ENCODE results near the gene LRMDA. TPM values are rescaled to one million over a fixed set of nuclear protein-coding genes. Genes with fewer than 3 reads are reported as not detected.

The LRMDA gene
- total and polyA plus RNA-seq, 2 of the 4 experiments (the other 2 are of a cell fraction): 0.07 TPM; not detected in 1

GRCh38 chr10:75845176-75845947 lies 413.9 kb downstream of the LRMDA start:
- DNase-seq: no peak
- Histone ChIP-seq H3K14ac (replicated peaks; ENCODE audit: low read depth, low read length) (no peak overlapping the region), H3K56ac (ENCODE audit: extremely low read depth, insufficient read depth, low read length) (no peak overlapping the region), H4K91ac (ENCODE audit: insufficient read depth, low read depth, low read length) (no peak overlapping the region), H3K9me1 (ENCODE audit: insufficient read depth, low read length) (no peaks in the 10 kb centered on the region), H3K4ac (ENCODE audit: low read depth, low read length) (no peak overlapping the region), H3K79me1 (ENCODE audit: low read depth in 1 of 2, low read length in 2 of 2) (no peaks in the 10 kb centered on the region), H3K18ac (ENCODE audit: low read depth, low read length) (no peak overlapping the region), H2BK20ac (ENCODE audit: low read depth, low read length) (no peak overlapping the region), H3K4me1 (ENCODE audit: control insufficient read depth, insufficient read depth, low read length) (no peaks in the 10 kb centered on the region), H4K8ac (ENCODE audit: low read depth in 2 of 2, low read length in 2 of 2) (no peak overlapping the region), H2BK120ac (ENCODE audit: low read depth, low read length) (no peak overlapping the region), H2BK15ac (ENCODE audit: low read depth, low read length) (no peak overlapping the region), H2AFZ (replicated peaks; ENCODE audit: low read length, poor library complexity) (no peak overlapping the region), H3K27ac (ENCODE audit: insufficient read depth, low read length) (no peak overlapping the region), H3K23ac (ENCODE audit: low read depth, low read length) (no peak overlapping the region), H3K9ac (ENCODE audit: low read depth, low read length) (no peak overlapping the region), H3K4me2 (ENCODE audit: low read depth, low read length) (no peak overlapping the region), H3K9me3 (ENCODE audit: control insufficient read depth, insufficient read depth, low read length) (no peaks in the 10 kb centered on the region), H3K27me3 (ENCODE audit: control insufficient read depth, insufficient read depth, low read length) (no peaks in the 10 kb centered on the region; the same call in 1 of the 2 replicates), H4K20me1 (ENCODE audit: insufficient read depth, low read length) (no peaks in the 10 kb centered on the region), H2AK5ac (ENCODE audit: low read depth, low read length) (no peak overlapping the region), H3K36me3 (ENCODE audit: control insufficient read depth, insufficient read depth, low read length) (no peaks in the 10 kb centered on the region), H2AK9ac (replicated peaks; ENCODE audit: low read depth, low read length, poor library complexity) (no peak overlapping the region), H4K5ac (ENCODE audit: low read depth, low read length) (no peak overlapping the region), H2BK5ac (ENCODE audit: low read depth, low read length, poor library complexity, severe bottlenecking) (no peak overlapping the region), H3K4me3 (ENCODE audit: insufficient read depth, low read depth, low read length) (no peak overlapping the region)
- BruUV-seq (replicated peaks): no TSS peak
- CTCF ChIA-PET: no interaction called here
- intact Hi-C loops (cut with micrococcal nuclease): no loop called here
- in situ Hi-C loops (cut with MboI; ENCODE audit: low sequenced_read_pairs): no loop called here
- dilution Hi-C loops (cut with HindIII; ENCODE audit: low sequenced_read_pairs, unreplicated experiment): no loop called here
- POLR2A ChIA-PET (ENCODE audit: unreplicated experiment): no interaction called here
- TF ChIP-seq SMC3 (IDR thresholded peaks at IDR 0.05; ENCODE audit: low read depth, low read length) (no peak), CEBPB (IDR thresholded peaks at IDR 0.05; ENCODE audit: low read depth, low read length) (no peak), USF2 (IDR thresholded peaks at IDR 0.05; ENCODE audit: low read depth, low read length) (no peak), RFX5 (IDR thresholded peaks at IDR 0.05; ENCODE audit: low read depth, low read length) (no peak), FOS (IDR thresholded peaks at IDR 0.05; ENCODE audit: low read depth, low read length) (no peak)
- 15% methylated on average over 4 of the region's 8 CpGs; no CpG with 5 or more reads in 1 of the 2 experiments for WGBS, 2 experiments (ENCODE audit: extremely low coverage in 2 of 2, insufficient read length in 1 of 2)
- ATAC-seq (ENCODE audit: low read depth): no peak

Data from IMR-90 (cell line).